Measurements from ENCODE around the gene ARHGAP26. TPM values are rescaled to one million over a fixed set of nuclear protein-coding genes. Genes with fewer than 3 reads are reported as not detected.
A peak's percentile ranks its signal among the peaks of the same experiment; 100 is the strongest.

ARHGAP26 gene
- total RNA-seq, 2 experiments from 2014 or later = 12.8 to 15.4 TPM

- Mint-ChIP-seq H3K27ac (no peak overlapping the region), H3K4me1 (no peaks in the 10 kb centered on the region), H3K27me3 (no peaks in the 10 kb centered on the region), H3K36me3 (ENCODE audit: low read depth) (peaks cover 2% of the 10 kb centered on the region), H3K9me3 (ENCODE audit: low read depth) (no peaks in the 10 kb centered on the region), H3K4me3 (no peak overlapping the region)
- intact Hi-C loops (cut with DNase I, micrococcal nuclease) = no loop called here
- ATAC-seq (no peak), DNase-seq (no peak)
- ChIA-PET POLR2A (no interaction called here), CTCF (interaction anchor here (0.9 to 20.6 kb wide), 10 partner anchors 8 to 163 kb away, joined by 3 to 371 read pairs (median 7); no protein-coding TSS in a partner anchor)
Observed at GRCh38 chr5:142878111-142878510, 107.9 kb downstream of the ARHGAP26 start.

DNA sequence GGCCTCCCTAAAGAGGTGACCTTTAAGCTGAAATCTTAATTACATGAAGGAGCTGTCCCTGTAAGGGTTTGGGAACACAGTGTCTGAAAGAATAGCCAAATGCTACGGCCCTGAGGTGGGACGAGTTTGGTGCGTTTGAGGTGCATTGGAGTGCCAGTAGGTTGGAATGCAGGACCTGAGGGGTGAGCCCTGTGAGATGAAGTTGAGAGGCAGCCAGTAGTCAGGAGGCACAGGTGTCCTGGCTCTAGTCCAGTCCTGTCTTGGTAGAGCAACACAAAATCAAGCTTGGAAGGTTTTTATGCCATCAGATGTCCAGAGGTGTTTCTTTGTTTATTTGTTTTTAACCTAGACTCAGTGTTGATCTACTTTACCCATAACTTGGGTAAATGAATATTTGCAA lies 108.5 kb downstream of the ARHGAP26 start:
- intact Hi-C loops (cut with DNase I, micrococcal nuclease) = no loop called here
- Mint-ChIP-seq H3K4me3 (no peak overlapping the region), H3K9me3 (ENCODE audit: low read depth) (no peaks in the 10 kb centered on the region), H3K4me1 (no peaks in the 10 kb centered on the region), H3K27ac (no peak overlapping the region), H3K27me3 (no peaks in the 10 kb centered on the region), H3K36me3 (ENCODE audit: low read depth) (peaks cover 2% of the 10 kb centered on the region)
- ChIA-PET CTCF (interaction anchor here (0.6 to 20.6 kb wide), 15 partner anchors 9 to 638 kb away, joined by 3 to 371 read pairs (median 6); no protein-coding TSS in a partner anchor), POLR2A (no interaction called here)
- ATAC-seq (no peak), DNase-seq (no peak)

DNA sequence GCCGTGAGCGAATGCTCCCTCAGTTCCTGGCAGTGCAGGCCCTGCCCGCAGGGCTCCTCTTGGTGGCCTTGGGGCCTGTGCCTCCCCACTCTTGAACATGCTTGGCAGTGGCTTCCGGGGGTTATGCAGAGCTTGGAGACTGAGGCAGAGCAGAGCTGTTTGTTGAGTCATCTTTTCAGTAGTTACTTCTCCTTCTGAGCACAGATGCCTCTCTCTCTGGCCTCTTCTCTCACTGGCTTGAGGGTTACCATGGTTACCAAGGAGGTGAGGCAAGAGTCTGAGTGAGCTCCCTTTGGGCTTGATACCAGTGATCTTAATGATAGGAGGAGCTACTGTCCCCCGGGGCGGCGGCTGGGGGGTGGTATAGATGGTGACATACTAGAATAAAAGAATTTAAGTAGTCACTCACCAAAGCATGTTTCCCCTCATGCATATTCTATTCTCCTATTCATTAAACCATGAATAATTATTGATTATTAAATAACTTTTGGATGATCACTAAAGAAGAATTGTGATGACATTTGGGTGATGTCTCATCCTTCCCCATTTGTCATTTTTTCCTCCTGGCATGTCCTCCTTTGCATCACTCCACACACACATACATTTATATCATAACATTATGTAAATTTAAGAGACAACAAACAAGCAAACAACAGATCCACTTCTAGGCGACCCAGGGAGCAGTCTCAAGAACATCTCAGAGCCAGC lies 111.1 kb downstream of the ARHGAP26 start:
- Mint-ChIP-seq H3K4me1 (no peaks in the 10 kb centered on the region), H3K4me3 (no peak overlapping the region), H3K27me3 (no peaks in the 10 kb centered on the region), H3K9me3 (ENCODE audit: low read depth) (no peaks in the 10 kb centered on the region), H3K27ac (no peak overlapping the region), H3K36me3 (ENCODE audit: low read depth) (peaks cover 2% of the 10 kb centered on the region)
- DNase-seq = no peak
- ChIA-PET CTCF (interaction anchor here (0.7 to 20.6 kb wide), 26 partner anchors 7 to 554 kb away, joined by 3 to 371 read pairs (median 4); no protein-coding TSS in a partner anchor), POLR2A (no interaction called here)
- intact Hi-C loops (cut with DNase I, micrococcal nuclease) = loop anchor here (5.0 kb wide), 2 partner anchors 224 to 269 kb away; no protein-coding TSS in a partner anchor
- peak; percentile 58 for ATAC-seq

DNA sequence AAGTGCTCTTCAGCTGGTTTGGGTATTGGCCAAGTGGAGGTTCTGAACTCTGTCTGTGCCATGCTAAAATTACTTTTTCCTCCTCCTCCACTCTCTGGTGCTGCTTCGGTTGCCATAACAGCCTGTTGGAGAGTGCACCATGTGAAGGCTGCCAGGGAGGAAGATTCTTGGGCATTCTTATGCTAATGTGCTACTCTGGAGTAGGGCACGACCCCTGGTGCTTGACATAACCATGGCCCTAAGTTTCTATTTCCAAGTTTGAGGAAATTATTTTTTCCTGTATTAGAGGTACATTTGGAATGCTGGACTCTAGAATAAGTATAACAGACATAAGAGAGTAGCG lies 111.6 kb downstream of the ARHGAP26 start:
- intact Hi-C loops (cut with DNase I, micrococcal nuclease) = loop anchor here (5.0 kb wide), 2 partner anchors 224 to 269 kb away; no protein-coding TSS in a partner anchor
- Mint-ChIP-seq H3K27ac (no peak overlapping the region), H3K36me3 (ENCODE audit: low read depth) (peaks cover 2% of the 10 kb centered on the region), H3K4me1 (no peaks in the 10 kb centered on the region), H3K27me3 (no peaks in the 10 kb centered on the region), H3K4me3 (no peak overlapping the region), H3K9me3 (ENCODE audit: low read depth) (no peaks in the 10 kb centered on the region)
- ATAC-seq (no peak), DNase-seq (no peak)
- ChIA-PET POLR2A (no interaction called here), CTCF (interaction anchor here (0.7 to 20.6 kb wide), 14 partner anchors 9 to 292 kb away, joined by 3 to 371 read pairs (median 4); no protein-coding TSS in a partner anchor)

DNA sequence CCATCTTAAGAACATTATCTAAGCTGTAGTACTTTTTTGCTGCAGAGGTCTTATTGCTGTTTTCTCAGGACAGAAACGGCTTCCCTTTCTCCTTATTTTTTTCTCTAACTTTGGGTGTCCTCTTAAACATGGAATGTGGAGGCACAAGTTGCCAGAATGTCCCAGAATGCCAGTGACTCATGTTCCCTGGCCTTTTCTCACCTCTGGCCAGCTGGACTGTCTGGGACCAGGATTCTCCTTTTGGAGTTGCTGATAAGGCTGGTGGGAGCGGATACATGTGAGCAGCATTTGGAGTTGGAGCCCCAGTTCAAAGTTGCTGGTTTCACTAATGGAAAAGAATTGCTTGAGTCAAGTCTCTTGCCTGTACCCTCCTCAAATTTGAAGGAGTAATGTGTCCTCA lies 112.8 kb downstream of the ARHGAP26 start:
- POLR2A ChIA-PET = no interaction called here
- intact Hi-C loops (cut with DNase I, micrococcal nuclease) = loop anchor here (5.0 kb wide), 2 partner anchors 226 to 271 kb away; no protein-coding TSS in a partner anchor
- H3K27ac Mint-ChIP-seq = no peak overlapping the region

GRCh38 chr5:142883438-142883837 lies 113.3 kb downstream of the ARHGAP26 start:
- Mint-ChIP-seq H3K27ac (no peak overlapping the region), H3K9me3 (ENCODE audit: low read depth) (no peaks in the 10 kb centered on the region), H3K4me3 (no peak overlapping the region), H3K27me3 (no peaks in the 10 kb centered on the region), H3K36me3 (ENCODE audit: low read depth) (peaks cover 2% of the 10 kb centered on the region), H3K4me1 (no peaks in the 10 kb centered on the region)
- ChIA-PET CTCF (interaction anchor here (0.8 to 20.6 kb wide), 7 partner anchors 10 to 232 kb away, joined by 3 to 371 read pairs (median 3); no protein-coding TSS in a partner anchor), POLR2A (no interaction called here)
- DNase-seq (no peak), ATAC-seq (no peak)
- intact Hi-C loops (cut with DNase I, micrococcal nuclease) = loop anchor here (5.0 kb wide), 2 partner anchors 226 to 271 kb away; no protein-coding TSS in a partner anchor

More for the DNA sequence above, 112.8 kb downstream of the ARHGAP26 start:
- Mint-ChIP-seq H3K9me3 (ENCODE audit: low read depth) (no peaks in the 10 kb centered on the region), H3K36me3 (ENCODE audit: low read depth) (peaks cover 2% of the 10 kb centered on the region), H3K27me3 (no peaks in the 10 kb centered on the region), H3K4me3 (no peak overlapping the region), H3K4me1 (no peaks in the 10 kb centered on the region)
- CTCF ChIA-PET = interaction anchor here (0.7 to 20.6 kb wide), 10 partner anchors 10 to 227 kb away, joined by 3 to 371 read pairs (median 4); no protein-coding TSS in a partner anchor
- no peak for ATAC-seq
- no peak for DNase-seq

DNA sequence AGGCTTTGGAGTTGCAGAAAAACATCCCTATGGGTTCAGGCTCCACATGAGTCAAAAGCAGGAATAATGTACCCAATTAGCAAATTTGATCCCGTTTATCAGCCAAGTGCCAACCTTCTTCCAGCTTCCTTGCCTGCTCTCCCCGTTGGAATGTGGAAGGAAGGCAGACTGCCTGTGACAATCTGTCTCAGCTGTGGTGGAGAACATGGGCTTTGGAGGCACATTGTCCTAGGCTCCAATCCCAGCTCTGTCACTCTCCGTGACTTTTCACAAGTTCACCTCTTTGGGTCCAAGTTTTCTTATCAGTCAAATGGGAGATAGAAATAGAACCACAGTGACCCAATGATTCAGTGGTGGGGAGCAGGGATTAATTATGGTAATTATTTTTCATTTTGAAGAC lies 113.9 kb downstream of the ARHGAP26 start:
- no peaks in the 10 kb centered on the region for H3K9me3 Mint-ChIP-seq (ENCODE audit: low read depth)
- no peak for DNase-seq
- H3K36me3 Mint-ChIP-seq (ENCODE audit: low read depth) = peaks cover 2% of the 10 kb centered on the region
- no peaks in the 10 kb centered on the region for H3K27me3 Mint-ChIP-seq
- H3K27ac Mint-ChIP-seq = no peak overlapping the region
- ChIA-PET CTCF (interaction anchor here (0.9 to 20.6 kb wide), 6 partner anchors 13 to 232 kb away, joined by 3 to 371 read pairs (median 4); no protein-coding TSS in a partner anchor), POLR2A (no interaction called here)
- H3K4me3 Mint-ChIP-seq = no peak overlapping the region
- intact Hi-C loops (cut with DNase I, micrococcal nuclease) = loop anchor here (5.0 kb wide), 2 partner anchors 227 to 272 kb away; no protein-coding TSS in a partner anchor
- no peaks in the 10 kb centered on the region for H3K4me1 Mint-ChIP-seq
- ATAC-seq = no peak

DNA sequence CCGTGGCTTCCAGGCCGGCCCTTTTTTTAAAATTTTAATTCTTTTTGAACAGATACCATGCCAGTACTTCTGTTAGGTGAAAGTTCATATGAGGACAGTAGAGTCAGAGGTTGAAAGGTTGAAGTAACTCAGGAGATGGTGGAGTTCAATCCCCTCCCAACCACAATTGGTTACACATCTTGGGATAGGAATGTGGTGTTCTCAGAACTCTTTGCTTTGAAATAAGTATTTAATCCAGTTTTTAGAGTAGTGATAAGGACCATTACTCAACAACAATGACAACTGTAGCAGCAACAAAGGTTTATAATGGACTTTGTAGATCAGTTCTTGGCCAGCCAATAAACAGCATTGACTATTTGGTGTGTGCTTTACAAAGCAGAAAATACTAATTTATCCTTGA lies 116.0 kb downstream of the ARHGAP26 start:
- no peak overlapping the region for H3K4me3 Mint-ChIP-seq

GRCh38 chr5:142886956-142887355 lies 116.8 kb downstream of the ARHGAP26 start:
- no peaks in the 10 kb centered on the region for H3K9me3 Mint-ChIP-seq (ENCODE audit: low read depth)
- H3K4me3 Mint-ChIP-seq = no peak overlapping the region
- no peaks in the 10 kb centered on the region for H3K4me1 Mint-ChIP-seq
- ChIA-PET POLR2A (no interaction called here), CTCF (interaction anchor here (0.7 to 20.6 kb wide), 8 partner anchors 8 to 216 kb away, joined by 3 to 371 read pairs (median 4); no protein-coding TSS in a partner anchor)
- intact Hi-C loops (cut with DNase I, micrococcal nuclease) = loop anchor here in 1 of 2 experiments (5.0 kb wide), 1 partner anchor 275 kb away; no protein-coding TSS in a partner anchor
- peaks cover 2% of the 10 kb centered on the region for H3K36me3 Mint-ChIP-seq (ENCODE audit: low read depth)
- no peaks in the 10 kb centered on the region for H3K27me3 Mint-ChIP-seq
- H3K27ac Mint-ChIP-seq = no peak overlapping the region
- ATAC-seq = no peak
- DNase-seq = no peak

More for the DNA sequence above, 116.0 kb downstream of the ARHGAP26 start:
- POLR2A ChIA-PET = no interaction called here
- intact Hi-C loops (cut with DNase I, micrococcal nuclease) = loop anchor here in 1 of 2 experiments (5.0 kb wide), 1 partner anchor 274 kb away; no protein-coding TSS in a partner anchor
- no peak overlapping the region for H3K27ac Mint-ChIP-seq
- DNase-seq (no peak), ATAC-seq (no peak)
- H3K9me3 Mint-ChIP-seq (ENCODE audit: low read depth) = no peaks in the 10 kb centered on the region
- H3K36me3 Mint-ChIP-seq (ENCODE audit: low read depth) = peaks cover 2% of the 10 kb centered on the region
- H3K27me3 Mint-ChIP-seq = no peaks in the 10 kb centered on the region
- no peaks in the 10 kb centered on the region for H3K4me1 Mint-ChIP-seq
- CTCF ChIA-PET = interaction anchor here (0.6 to 20.6 kb wide), 6 partner anchors 8 to 483 kb away, joined by 3 to 371 read pairs (median 23); no protein-coding TSS in a partner anchor

- CTCF ChIA-PET = interaction anchor here (0.6 to 20.6 kb wide), 58 partner anchors 8 to 1150 kb away, joined by 3 to 371 read pairs (median 4); no protein-coding TSS in a partner anchor
- POLR2A ChIA-PET = interaction anchor here (1.1 kb wide), 1 partner anchor 175 kb away, joined by 3 read pairs; no protein-coding TSS in a partner anchor
Observed at GRCh38 chr5:142888469-142889085, 118.4 kb downstream of the ARHGAP26 start.

GRCh38 chr5:142892021-142892420 lies 121.8 kb downstream of the ARHGAP26 start:
- POLR2A ChIA-PET = interaction anchor here (0.6 kb wide), 1 partner anchor 59 kb away, joined by 3 read pairs; no protein-coding TSS in a partner anchor
- DNase-seq = no peak
- ATAC-seq = no peak
- H3K27ac Mint-ChIP-seq = no peak overlapping the region
- no peaks in the 10 kb centered on the region for H3K27me3 Mint-ChIP-seq
- H3K36me3 Mint-ChIP-seq (ENCODE audit: low read depth) = peaks cover 4% of the 10 kb centered on the region
- no peaks in the 10 kb centered on the region for H3K4me1 Mint-ChIP-seq
- CTCF ChIA-PET = interaction anchor here (1.1 to 2.7 kb wide), 4 partner anchors 130 to 179 kb away, joined by 3 to 29 read pairs (median 8); no protein-coding TSS in a partner anchor
- intact Hi-C loops (cut with DNase I, micrococcal nuclease) = no loop called here
- H3K4me3 Mint-ChIP-seq = no peak overlapping the region
- H3K9me3 Mint-ChIP-seq (ENCODE audit: low read depth) = no peaks in the 10 kb centered on the region

More at GRCh38 chr5:142888469-142889085, 118.4 kb downstream of the ARHGAP26 start:
- H3K27me3 Mint-ChIP-seq = no peaks in the 10 kb centered on the region
- intact Hi-C loops (cut with DNase I, micrococcal nuclease) = loop anchor here (1.0 to 5.0 kb wide), 4 partner anchors 140 to 276 kb away; no protein-coding TSS in a partner anchor
- no peaks in the 10 kb centered on the region for H3K4me1 Mint-ChIP-seq
- H3K9me3 Mint-ChIP-seq (ENCODE audit: low read depth) = no peaks in the 10 kb centered on the region
- no peak overlapping the region for H3K27ac Mint-ChIP-seq
- H3K4me3 Mint-ChIP-seq = no peak overlapping the region
- DNase-seq (no peak), ATAC-seq (no peak)
- H3K36me3 Mint-ChIP-seq (ENCODE audit: low read depth) = no peaks in the 10 kb centered on the region
